ENCODE measurements around the gene ARHGAP45.

DNA sequence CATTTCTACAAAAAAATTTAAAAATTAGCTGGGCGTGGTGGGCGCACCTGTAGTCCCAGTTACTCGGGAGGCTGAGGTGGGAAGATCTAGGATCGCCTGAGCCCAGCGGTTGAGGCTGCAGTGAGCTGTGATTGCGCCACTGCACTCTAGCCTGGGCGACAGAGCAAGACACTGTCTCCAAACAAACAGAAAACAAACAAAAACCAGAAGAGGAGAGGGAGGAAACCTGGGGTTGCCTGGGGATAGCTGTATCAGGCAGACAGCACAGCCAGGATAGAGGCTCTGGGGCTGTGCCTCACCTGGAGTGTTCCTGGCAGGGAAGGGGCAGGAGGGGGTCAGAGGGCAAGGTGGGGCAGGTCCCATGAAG lies 30.8 kb downstream of the ARHGAP45 start:
- no peak for TF ChIP-seq EZH2 (IDR thresholded peaks at IDR 0.05)
- TF ChIP-seq POLR2AphosphoS5 (IDR thresholded peaks at IDR 0.05; ENCODE audit: borderline replicate concordance, low read depth, low read length) = no peak
- no peak for TF ChIP-seq FOXP2 (optimal IDR thresholded peaks at IDR 0.05; ENCODE audit: control extremely low read depth, extremely low read length, insufficient read depth)
